Stimulated activated CD4-positive, alpha-beta T cell treated with anti-CD3 and anti-CD28 coated beads, Interleukin-1b, Interleukin-23, amount 100 ng/mL, for 48 hours (primary cell): Measurements from ENCODE around the gene HMGN1.

Experiments used
- DNase-seq: peaks from one replicate; pipeline ENCODE4 v3.0.0-alpha.2; 2020

Gene HMGN1

GRCh38 chr21:39327727-39328126 is 21.2 kb downstream of the HMGN1 start:
- DNase-seq: no peak

- no peak for DNase-seq
These were observed 22.1 kb downstream of the HMGN1 start for GRCh38 chr21:39326607-39327307.

- DNase-seq: no peak
These were observed 23.4 kb downstream of the HMGN1 start for GRCh38 chr21:39325458-39325857.

- DNase-seq: no peak
These were observed 27.5 kb downstream of the HMGN1 start for GRCh38 chr21:39321424-39321823.

- DNase-seq: no peak
These were observed 29.0 kb downstream of the HMGN1 start for GRCh38 chr21:39319814-39320332.

GRCh38 chr21:39319251-39319756 is 29.6 kb downstream of the HMGN1 start:
- DNase-seq: no peak

- no peak for DNase-seq
These were observed 30.6 kb downstream of the HMGN1 start for GRCh38 chr21:39318091-39318959.

GRCh38 chr21:39317134-39318090 is 31.5 kb downstream of the HMGN1 start:
- DNase-seq: no peak

GRCh38 chr21:39316729-39317128 is 32.2 kb downstream of the HMGN1 start:
- no peak for DNase-seq

GRCh38 chr21:39315603-39316445 is 33.1 kb downstream of the HMGN1 start:
- no peak for DNase-seq

- DNase-seq: peak; percentile 49
These were observed 34.5 kb downstream of the HMGN1 start for GRCh38 chr21:39314143-39315027.

GRCh38 chr21:39313571-39314142 is 35.2 kb downstream of the HMGN1 start, which contains the start of gene BRWD1:
Gene BRWD1, minus strand, starts transcription at chr21:39313632. Its CDS starts 141 bp downstream, at chr21:39313491.
- peak; percentile 75 for DNase-seq

- peak; percentile 34 for DNase-seq
These were observed 35.8 kb downstream of the HMGN1 start for GRCh38 chr21:39313042-39313570.

GRCh38 chr21:39312112-39313041 is 36.5 kb downstream of the HMGN1 start:
- DNase-seq: peak; percentile 93

- no peak for DNase-seq
These were observed 37.7 kb downstream of the HMGN1 start for GRCh38 chr21:39311164-39311563.

- no peak for DNase-seq
These were observed 41.4 kb downstream of the HMGN1 start for GRCh38 chr21:39307466-39307865.

GRCh38 chr21:39300587-39300986 is 48.3 kb downstream of the HMGN1 start:
- no peak for DNase-seq

- DNase-seq: no peak
These were observed 52.0 kb downstream of the HMGN1 start for GRCh38 chr21:39296891-39297290.
